Heart right ventricle (tissue), 16 donors: ENCODE results near the gene MEG3. TPM values are rescaled to one million over a fixed set of nuclear protein-coding genes. Genes with fewer than 3 reads are reported as not detected.

Experiments used
- ATAC-seq, 8 donors: fragments of 200-7000 bp; cut with Tn5 transposase; one replicate each; pipeline ENCODE4 v1.9.1; 2020; ENCODE audit warnings: mild to moderate bottlenecking in 8 of 8, moderate library complexity in 8 of 8, moderate number of reproducible peaks in 1 of 8
- DNase-seq, 2 donors: peaks; one replicate each; pipeline ENCODE4 v3.0.0-alpha.2; 2020
- H3K27ac ChIP-seq, 10 donors: fragments of 200-600 bp; sonication (generic) in 2 of 10; one replicate each; pipeline versions ENCODE4 v1.5.0 to v1.8.0; 2020 to 2022; ENCODE audit warnings: mild to moderate bottlenecking in 3 of 10
- H3K27me3 ChIP-seq, 7 donors: fragments of 200-600 bp; one replicate each; pipeline ENCODE4 v1.8.0; 2021 to 2022; ENCODE audit warnings: mild to moderate bottlenecking in 2 of 7
- H3K36me3 ChIP-seq, 9 donors: fragments of 200-600 bp; sonication (generic) in 1 of 9; one replicate each; pipeline versions ENCODE4 v1.5.0 to v1.8.0; 2020 to 2022; ENCODE audit warnings: mild to moderate bottlenecking in 2 of 9
- H3K4me1 ChIP-seq, 9 donors: fragments of 200-600 bp; sonication (generic) in 1 of 9; one replicate each; pipeline versions ENCODE4 v1.5.0 to v1.8.0; 2020 to 2022; ENCODE audit warnings: mild to moderate bottlenecking in 4 of 9
- H3K4me3 ChIP-seq, 10 donors: fragments of 200-600 bp; sonication (generic) in 2 of 10; one replicate each; pipeline versions ENCODE4 v1.5.0 to v1.8.0; 2020 to 2022; ENCODE audit warnings: mild to moderate bottlenecking in 7 of 10, moderate library complexity in 2 of 10
- H3K9me3 ChIP-seq, 11 donors: fragments of 200-600 bp in 10 of 11; sonication (generic) in 2 of 11; one replicate each; pipeline versions ENCODE4 v1.5.0 to v1.8.0; 2013 to 2022; ENCODE audit warnings: mild to moderate bottlenecking in 2 of 11, control low read depth in 1 of 11, moderate library complexity in 1 of 11
- WGBS, 2 donors: extraction: QIAGEN DNeasy Blood & Tissue Kit; methylation state at CpG; one replicate each; pipeline ENCODE4 v1.1.7; 2013; ENCODE audit warnings: inconsistent platforms in 1 of 2; 5-methylcytosine and 5-hydroxymethylcytosine counted together
- intact Hi-C, 10 donors: fragments of 100-400 bp; cut with DNase I; formaldehyde crosslinking; loops; one replicate each; pipeline versions ENCODE4 v1.11.1 to v1.14.2; 2022
- polyA plus RNA-seq, 2 donors: library from polyadenylated mRNA; stranded (reverse); fragments of 200-250 nt; gene quantifications; one replicate each; pipeline ENCODE4 v1.2.3, GENCODE V29; 2013
- total RNA-seq, 10 donors: library from RNA; stranded (reverse); fragmentation: NEBNext Ultra II Directional in 3 of 10; extraction: Animal tissue kit (Norgen Biotek cat#: 25700) in 3 of 10; gene quantifications; one replicate each; pipeline versions ENCODE4 v1.2.1 to v1.2.4, GENCODE V29; 2021 to 2023
- TF ChIP-seq, protein P1 (sequence below), 9 donors: fragments of 200-600 bp; sonication (generic) in 2 of 9; IDR thresholded peaks; one replicate each; pipeline versions ENCODE4 v1.5.0 to v1.8.0; 2021 to 2022; ENCODE audit warnings: antibody characterized with exemption in 9 of 9, mild to moderate bottlenecking in 5 of 9, moderate library complexity in 1 of 9
- donor health status: Arrhythmogenic right ventricular cardiomyopathy.
- donor health status: ischemic (EF 13 %, LVEDD 7.1; RV severe dilation, severe dysfunction).
- donor health status: healthy with polysubstance abuse.
- donor health status: DM: no; HTN: yes; CAD: no.
- donor health status: DM: no; HTN: no; CAD: no.
- donor health status: ischemic (EF 25% LVEDD 6.9; RV normal size, moderate dysfunction).
- donor health status: ischemic (EF 25% LVEDD 5.7; RV mildly dilated, moderate dysfunction).
- donor health status: healthy.
- donor health status: DM: yes; HTN: yes; CAD: no.
- donor health status: Ischemic cardiomyopathy.
- donor health status: ischemic (EF 35%, LVEDD 5.7; RV mildly dilated, moderate dysfunction).
- donor health status: nonischemic (EF 11% LVEDD 7.7; RV severe dilation, severe dysfunction).
- donor health status: DM: yes; HTN: yes; CAD: no.
- donor health status: PGD.
- donor health status: ischemic (EF 29% LVEDD 5.4; RV normal size, mild dysfunction).
- donor health status: nonischemic (EF 23%, LVEDD 6.1; RV moderate dilation, normal function).

Gene MEG3
- total and polyA plus RNA-seq, 12 donors = 7.7 to 122 (median 12.4) TPM

DNA sequence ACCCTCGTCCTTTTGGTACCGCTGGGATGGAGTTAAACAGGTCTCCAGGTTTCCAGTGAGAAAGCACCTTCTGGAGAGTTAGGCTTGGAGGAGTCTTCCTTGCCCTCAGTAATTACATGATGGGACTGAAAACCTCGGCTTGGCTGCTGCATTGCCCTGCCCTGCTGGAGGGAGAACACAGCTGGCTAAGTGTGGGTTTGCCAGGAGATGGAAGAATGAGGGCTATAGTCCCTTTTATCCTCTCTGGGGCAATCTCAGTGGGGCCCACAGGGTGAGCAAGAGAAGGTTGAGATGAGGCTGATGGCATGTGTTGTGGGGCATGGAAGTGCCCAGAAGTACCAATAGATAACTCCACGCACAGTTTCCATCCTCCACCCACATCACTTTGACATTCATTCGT, 23.2 kb upstream of the MEG3 start:
- intact Hi-C loops = loop anchor here in 1 of 10 donors (2.0 kb wide), 1 partner anchor 46 kb away; no protein-coding TSS in a partner anchor
- H3K4me3 ChIP-seq = no peak overlapping the region
- H3K27me3 ChIP-seq = peaks cover 0 to 57% (median 29%) of the 10 kb centered on the region in 7 donors
- H3K36me3 ChIP-seq = no peaks in the 10 kb centered on the region
- no peaks in the 10 kb centered on the region for H3K4me1 ChIP-seq
- 74 to 75% methylated on average over 5 of the region's 5 CpGs for WGBS, 2 donors
- ATAC-seq = no peak
- TF ChIP-seq, protein P1, sequence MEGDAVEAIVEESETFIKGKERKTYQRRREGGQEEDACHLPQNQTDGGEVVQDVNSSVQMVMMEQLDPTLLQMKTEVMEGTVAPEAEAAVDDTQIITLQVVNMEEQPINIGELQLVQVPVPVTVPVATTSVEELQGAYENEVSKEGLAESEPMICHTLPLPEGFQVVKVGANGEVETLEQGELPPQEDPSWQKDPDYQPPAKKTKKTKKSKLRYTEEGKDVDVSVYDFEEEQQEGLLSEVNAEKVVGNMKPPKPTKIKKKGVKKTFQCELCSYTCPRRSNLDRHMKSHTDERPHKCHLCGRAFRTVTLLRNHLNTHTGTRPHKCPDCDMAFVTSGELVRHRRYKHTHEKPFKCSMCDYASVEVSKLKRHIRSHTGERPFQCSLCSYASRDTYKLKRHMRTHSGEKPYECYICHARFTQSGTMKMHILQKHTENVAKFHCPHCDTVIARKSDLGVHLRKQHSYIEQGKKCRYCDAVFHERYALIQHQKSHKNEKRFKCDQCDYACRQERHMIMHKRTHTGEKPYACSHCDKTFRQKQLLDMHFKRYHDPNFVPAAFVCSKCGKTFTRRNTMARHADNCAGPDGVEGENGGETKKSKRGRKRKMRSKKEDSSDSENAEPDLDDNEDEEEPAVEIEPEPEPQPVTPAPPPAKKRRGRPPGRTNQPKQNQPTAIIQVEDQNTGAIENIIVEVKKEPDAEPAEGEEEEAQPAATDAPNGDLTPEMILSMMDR (IDR thresholded peaks at IDR 0.05) = no peak
- no peak overlapping the region for H3K27ac ChIP-seq
- DNase-seq = no peak
- H3K9me3 ChIP-seq = peaks cover 0 to 5% (median 0%) of the 10 kb centered on the region in 11 donors

DNA sequence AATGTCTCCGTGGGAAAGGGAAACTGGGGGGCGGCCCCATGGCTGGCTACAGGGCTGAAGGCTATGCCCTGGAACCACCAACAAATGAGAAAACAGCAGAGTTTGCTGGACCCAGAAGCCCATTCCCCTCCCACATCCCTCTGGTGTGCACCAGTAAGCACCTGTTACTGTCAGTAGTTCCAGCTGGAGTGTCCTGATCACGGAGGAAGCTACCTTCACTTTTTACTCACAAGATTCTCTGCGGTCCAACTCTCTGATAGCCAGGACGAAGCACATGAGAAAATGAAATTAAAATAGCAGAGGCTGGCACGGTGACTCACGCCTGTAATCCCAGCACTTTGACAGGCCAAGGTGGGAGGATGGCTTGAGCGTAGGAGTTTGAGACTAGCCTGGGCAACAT, 22.7 kb upstream of the MEG3 start:
- WGBS, 2 donors = 83 to 87% methylated on average over 8 of the region's 8 CpGs
- H3K4me3 ChIP-seq = no peak overlapping the region
- no peaks in the 10 kb centered on the region for H3K36me3 ChIP-seq
- DNase-seq (no peak), ATAC-seq (no peak)
- no peaks in the 10 kb centered on the region for H3K4me1 ChIP-seq
- intact Hi-C loops = loop anchor here in 1 of 10 donors (2.0 kb wide), 1 partner anchor 46 kb away; no protein-coding TSS in a partner anchor
- H3K9me3 ChIP-seq = peaks cover 0 to 10% (median 0%) of the 10 kb centered on the region in 11 donors
- H3K27me3 ChIP-seq = peaks cover 0 to 59% (median 31%) of the 10 kb centered on the region in 7 donors
- TF ChIP-seq, protein P1 (IDR thresholded peaks at IDR 0.05) = no peak
- H3K27ac ChIP-seq = no peak overlapping the region

DNA sequence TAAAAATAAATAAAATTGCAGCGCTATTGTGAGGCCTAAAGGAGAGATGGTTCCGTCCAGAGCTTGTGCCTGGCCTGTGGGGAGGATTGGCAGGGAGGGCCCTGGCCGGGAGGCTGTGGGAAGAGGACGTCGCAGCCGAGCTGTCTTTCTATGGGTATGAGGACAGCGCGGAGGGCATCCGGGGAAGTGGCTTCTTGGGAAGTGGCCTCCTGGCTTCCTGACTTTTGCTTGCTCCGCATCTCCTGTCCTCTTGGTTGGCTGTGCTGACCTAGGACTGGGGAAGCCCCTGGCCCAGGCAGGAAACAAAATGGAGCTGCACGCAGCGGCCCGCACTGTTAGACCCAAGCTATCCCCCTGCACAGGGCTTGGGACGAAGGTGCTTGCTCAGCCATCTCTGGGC, 22.2 kb upstream of the MEG3 start:
- TF ChIP-seq, protein P1 (IDR thresholded peaks at IDR 0.05) = no peak
- H3K27ac ChIP-seq = no peak overlapping the region
- no peak for ATAC-seq
- peaks cover 0 to 14% (median 0%) of the 10 kb centered on the region in 11 donors for H3K9me3 ChIP-seq
- peaks cover 0 to 59% (median 33%) of the 10 kb centered on the region in 7 donors for H3K27me3 ChIP-seq
- H3K36me3 ChIP-seq = no peaks in the 10 kb centered on the region
- H3K4me3 ChIP-seq = no peak overlapping the region
- H3K4me1 ChIP-seq = no peaks in the 10 kb centered on the region
- 85 to 92% methylated on average over 14 of the region's 14 CpGs for WGBS, 2 donors
- intact Hi-C loops = loop anchor here in 1 of 10 donors (2.0 kb wide), 1 partner anchor 47 kb away; no protein-coding TSS in a partner anchor
- no peak for DNase-seq

DNA sequence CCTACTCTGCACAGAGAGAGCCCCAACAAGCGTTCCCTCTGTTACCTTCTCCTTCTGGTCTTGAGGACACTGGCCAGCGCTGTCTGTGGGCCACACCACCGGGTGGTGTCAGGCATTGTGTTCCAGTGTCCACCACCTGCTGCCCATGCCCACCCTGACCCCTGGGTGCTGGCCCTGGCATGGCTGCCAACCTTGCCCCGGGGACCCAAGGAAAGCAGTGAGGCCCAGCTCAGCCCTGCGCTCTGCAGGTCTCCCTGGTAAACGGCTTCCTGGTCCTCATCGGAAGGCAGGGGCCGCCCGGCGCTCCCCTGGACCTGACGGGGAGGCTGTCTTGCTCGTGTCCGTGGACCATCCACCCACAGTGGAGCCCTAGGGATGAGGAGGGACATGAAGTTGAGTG, 21.8 kb upstream of the MEG3 start:
- 81 to 84% methylated on average over 13 of the region's 13 CpGs for WGBS, 2 donors
- ATAC-seq = no peak
- TF ChIP-seq, protein P1 (IDR thresholded peaks at IDR 0.05) = no peak

More for the DNA sequence above, 21.8 kb upstream of the MEG3 start:
- Histone ChIP-seq H3K4me1 (no peaks in the 10 kb centered on the region), H3K36me3 (no peaks in the 10 kb centered on the region), H3K4me3 (no peak overlapping the region), H3K9me3 (peaks cover 0 to 19% (median 0%) of the 10 kb centered on the region in 11 donors), H3K27ac (no peak overlapping the region), H3K27me3 (peaks cover 0 to 62% (median 35%) of the 10 kb centered on the region in 7 donors)
- DNase-seq = no peak
- intact Hi-C loops = no loop called here
